Measurements from ENCODE around the gene CRKL. TPM values are rescaled to one million over a fixed set of nuclear protein-coding genes. Genes with fewer than 3 reads are reported as not detected.

Gene CRKL
- total RNA-seq, 1 experiment from 2014 or later: 45.8 TPM

DNA sequence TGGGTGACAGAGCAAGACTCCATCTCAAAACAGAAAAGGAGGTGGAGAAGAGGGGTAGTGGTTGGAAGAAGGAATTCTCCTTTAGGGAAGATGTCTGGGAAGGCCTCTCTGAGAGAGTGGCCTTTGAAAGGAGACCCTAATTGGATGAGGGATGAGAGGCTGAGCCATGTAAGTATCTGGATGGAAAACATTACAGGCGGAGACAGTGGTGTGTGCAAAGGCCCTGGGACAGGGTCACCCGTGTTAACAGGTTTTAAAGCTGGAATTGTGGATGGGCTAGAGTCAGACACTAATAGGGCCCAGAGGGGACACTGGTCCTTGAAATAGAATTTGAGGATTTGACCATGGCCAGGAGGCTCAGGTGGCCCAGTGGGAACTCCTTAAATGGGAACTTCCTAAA is 48.0 kb upstream of the CRKL start:
- Histone ChIP-seq H2AFZ (no peak overlapping the region), H3K27me3 (ENCODE audit: insufficient read depth, low read depth) (no peaks in the 10 kb centered on the region), H3K4me1 (replicated peaks; ENCODE audit: insufficient read depth) (peaks cover 5% of the 10 kb centered on the region; the same call in 1 of the 2 replicates), H3K36me3 (ENCODE audit: low read depth) (no peaks in the 10 kb centered on the region), H4K20me1 (ENCODE audit: insufficient read depth) (no peaks in the 10 kb centered on the region), H3K9me2 (ENCODE audit: insufficient read depth) (no peaks in the 10 kb centered on the region), H3K4me2 (no peak overlapping the region), H3K79me2 (ENCODE audit: low read depth) (no peaks in the 10 kb centered on the region), H3K27ac (no peak overlapping the region), H3K9me3 (ENCODE audit: insufficient read depth, low read depth) (no peaks in the 10 kb centered on the region), H3K4me3 (no peak overlapping the region), H3F3A (ENCODE audit: insufficient read depth, low read depth) (no peaks in the 10 kb centered on the region)
- TF ChIP-seq, protein P1, sequence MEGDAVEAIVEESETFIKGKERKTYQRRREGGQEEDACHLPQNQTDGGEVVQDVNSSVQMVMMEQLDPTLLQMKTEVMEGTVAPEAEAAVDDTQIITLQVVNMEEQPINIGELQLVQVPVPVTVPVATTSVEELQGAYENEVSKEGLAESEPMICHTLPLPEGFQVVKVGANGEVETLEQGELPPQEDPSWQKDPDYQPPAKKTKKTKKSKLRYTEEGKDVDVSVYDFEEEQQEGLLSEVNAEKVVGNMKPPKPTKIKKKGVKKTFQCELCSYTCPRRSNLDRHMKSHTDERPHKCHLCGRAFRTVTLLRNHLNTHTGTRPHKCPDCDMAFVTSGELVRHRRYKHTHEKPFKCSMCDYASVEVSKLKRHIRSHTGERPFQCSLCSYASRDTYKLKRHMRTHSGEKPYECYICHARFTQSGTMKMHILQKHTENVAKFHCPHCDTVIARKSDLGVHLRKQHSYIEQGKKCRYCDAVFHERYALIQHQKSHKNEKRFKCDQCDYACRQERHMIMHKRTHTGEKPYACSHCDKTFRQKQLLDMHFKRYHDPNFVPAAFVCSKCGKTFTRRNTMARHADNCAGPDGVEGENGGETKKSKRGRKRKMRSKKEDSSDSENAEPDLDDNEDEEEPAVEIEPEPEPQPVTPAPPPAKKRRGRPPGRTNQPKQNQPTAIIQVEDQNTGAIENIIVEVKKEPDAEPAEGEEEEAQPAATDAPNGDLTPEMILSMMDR (conservative IDR thresholded peaks at IDR 0.05): no peak
- no peak for TF ChIP-seq EZH2 (IDR thresholded peaks at IDR 0.05; ENCODE audit: low read depth)
- intact Hi-C loops (cut with micrococcal nuclease; ENCODE audit: unreplicated experiment): no loop called here
- DNase-seq: no peak
- POLR2A ChIA-PET (ENCODE audit: unreplicated experiment): no interaction called here
- CTCF ChIA-PET: no interaction called here
- BruUV-seq (replicated peaks): no TSS peak

DNA sequence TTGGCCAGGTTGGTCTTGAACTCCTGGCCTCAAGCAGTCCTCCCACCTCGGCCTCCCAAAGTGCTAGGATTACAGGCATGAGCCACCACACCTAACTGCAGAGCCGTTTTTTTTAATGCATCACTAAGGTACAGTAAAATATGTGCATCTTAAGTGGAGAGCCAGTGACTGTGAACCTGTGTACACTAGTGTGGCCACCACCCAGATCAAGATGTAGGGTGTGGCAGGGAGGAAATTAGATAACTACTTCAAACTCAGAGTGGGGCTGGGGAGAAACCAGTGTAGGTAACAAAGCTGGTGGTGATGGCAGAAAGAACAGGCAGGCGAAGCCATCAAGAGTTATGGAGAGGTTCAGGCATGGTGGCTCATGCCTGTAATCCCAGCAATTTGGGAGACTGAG is 44.0 kb upstream of the CRKL start:
- no peaks in the 10 kb centered on the region for H3K36me3 ChIP-seq (ENCODE audit: low read depth)
- no peaks in the 10 kb centered on the region for H3K4me1 ChIP-seq (replicated peaks; ENCODE audit: insufficient read depth)
- H3K4me3 ChIP-seq: no peak overlapping the region
- no peaks in the 10 kb centered on the region for H4K20me1 ChIP-seq (ENCODE audit: insufficient read depth)
- no peaks in the 10 kb centered on the region for H3K27me3 ChIP-seq (ENCODE audit: insufficient read depth, low read depth)
- H3K9me2 ChIP-seq (ENCODE audit: insufficient read depth): no peaks in the 10 kb centered on the region
- CTCF ChIA-PET: no interaction called here
- H3F3A ChIP-seq (ENCODE audit: insufficient read depth, low read depth): no peaks in the 10 kb centered on the region
- H3K4me2 ChIP-seq: no peak overlapping the region
- POLR2A ChIA-PET (ENCODE audit: unreplicated experiment): no interaction called here
- no peaks in the 10 kb centered on the region for H3K79me2 ChIP-seq (ENCODE audit: low read depth)
- H3K27ac ChIP-seq: no peak overlapping the region
- no peak overlapping the region for H2AFZ ChIP-seq
- no peak for DNase-seq
- no peak for TF ChIP-seq EZH2 (IDR thresholded peaks at IDR 0.05; ENCODE audit: low read depth)
- no TSS peak for BruUV-seq (replicated peaks)
- no peaks in the 10 kb centered on the region for H3K9me3 ChIP-seq (ENCODE audit: insufficient read depth, low read depth)
- intact Hi-C loops (cut with micrococcal nuclease; ENCODE audit: unreplicated experiment): no loop called here

DNA sequence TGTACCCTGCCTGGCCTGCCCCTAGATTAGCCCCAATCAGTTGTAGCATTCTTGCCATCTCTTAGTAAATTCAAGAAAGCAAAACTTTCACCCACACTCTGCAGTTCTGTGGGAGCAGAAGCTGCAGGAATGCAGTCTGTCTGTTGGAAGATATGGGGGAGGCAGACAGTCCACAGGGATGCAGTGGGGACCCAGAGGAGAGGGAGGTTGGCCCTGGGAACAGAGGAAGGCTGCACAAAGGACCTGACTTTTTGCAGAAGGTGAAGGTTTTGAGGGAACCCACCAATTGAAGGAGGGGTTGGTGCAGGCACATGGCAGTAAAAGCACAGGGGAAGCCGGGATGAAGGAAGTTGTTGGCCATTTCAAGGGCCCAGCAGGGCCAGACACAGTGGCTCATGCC is 41.9 kb upstream of the CRKL start:
- no peaks in the 10 kb centered on the region for H3K4me1 ChIP-seq (replicated peaks; ENCODE audit: insufficient read depth)
- H3K36me3 ChIP-seq (ENCODE audit: low read depth): no peaks in the 10 kb centered on the region
- H2AFZ ChIP-seq: no peak overlapping the region
- no peaks in the 10 kb centered on the region for H3K9me2 ChIP-seq (ENCODE audit: insufficient read depth)
- H3K79me2 ChIP-seq (ENCODE audit: low read depth): no peaks in the 10 kb centered on the region
- H4K20me1 ChIP-seq (ENCODE audit: insufficient read depth): no peaks in the 10 kb centered on the region
- intact Hi-C loops (cut with micrococcal nuclease; ENCODE audit: unreplicated experiment): no loop called here
- POLR2A ChIA-PET (ENCODE audit: unreplicated experiment): no interaction called here
- no peak overlapping the region for H3K4me3 ChIP-seq
- no peaks in the 10 kb centered on the region for H3K9me3 ChIP-seq (ENCODE audit: insufficient read depth, low read depth)
- H3K4me2 ChIP-seq: no peak overlapping the region
- no peak for TF ChIP-seq EZH2 (IDR thresholded peaks at IDR 0.05; ENCODE audit: low read depth)
- TF ChIP-seq, protein P1 (conservative IDR thresholded peaks at IDR 0.05): no peak
- CTCF ChIA-PET: no interaction called here
- no peaks in the 10 kb centered on the region for H3K27me3 ChIP-seq (ENCODE audit: insufficient read depth, low read depth)
- no peak overlapping the region for H3K27ac ChIP-seq
- peaks cover 5% of the 10 kb centered on the region; the same call in 1 of the 2 replicates for H3F3A ChIP-seq (ENCODE audit: insufficient read depth, low read depth)
- no TSS peak for BruUV-seq (replicated peaks)
- DNase-seq: no peak

DNA sequence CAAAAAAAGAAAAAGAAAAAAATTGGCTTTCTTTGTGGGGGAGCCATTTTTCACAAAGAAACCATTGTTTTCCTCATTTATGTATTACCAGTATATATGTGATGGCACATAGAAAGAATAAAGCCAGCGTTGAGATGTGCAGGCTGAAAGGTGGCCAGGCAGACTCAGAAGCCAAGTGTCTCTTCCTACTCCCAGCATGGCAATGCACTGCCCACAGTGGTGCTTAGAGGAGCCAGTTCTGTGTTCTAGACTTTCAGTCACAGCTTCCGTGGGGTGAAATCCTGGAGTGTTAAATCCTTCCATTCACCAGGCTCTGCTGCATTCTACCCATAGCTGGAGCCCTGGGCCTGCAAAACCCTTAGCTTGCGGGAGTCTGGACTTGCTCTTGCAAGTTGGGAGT is 39.5 kb upstream of the CRKL start:
- H3K9me2 ChIP-seq (ENCODE audit: insufficient read depth): no peaks in the 10 kb centered on the region
- intact Hi-C loops (cut with micrococcal nuclease; ENCODE audit: unreplicated experiment): no loop called here
- no peaks in the 10 kb centered on the region for H3K79me2 ChIP-seq (ENCODE audit: low read depth)
- TF ChIP-seq, protein P1 (conservative IDR thresholded peaks at IDR 0.05): no peak
- no peak for TF ChIP-seq EZH2 (IDR thresholded peaks at IDR 0.05; ENCODE audit: low read depth)
- H4K20me1 ChIP-seq (ENCODE audit: insufficient read depth): no peaks in the 10 kb centered on the region
- no peaks in the 10 kb centered on the region; the same call in 1 of the 2 replicates for H3K36me3 ChIP-seq (ENCODE audit: low read depth)
- no peak overlapping the region for H3K4me3 ChIP-seq
- DNase-seq: no peak
- POLR2A ChIA-PET (ENCODE audit: unreplicated experiment): interaction anchor here (0.6 kb wide), 1 partner anchor 73 kb away, joined by 3 read pairs; no protein-coding TSS in a partner anchor
- H3K27ac ChIP-seq: no peak overlapping the region
- BruUV-seq (replicated peaks): no TSS peak
- H3F3A ChIP-seq (ENCODE audit: insufficient read depth, low read depth): peaks cover 17% of the 10 kb centered on the region; the same call in 1 of the 2 replicates
- CTCF ChIA-PET: no interaction called here
- no peak overlapping the region for H2AFZ ChIP-seq
- H3K9me3 ChIP-seq (ENCODE audit: insufficient read depth, low read depth): no peaks in the 10 kb centered on the region
- H3K27me3 ChIP-seq (ENCODE audit: insufficient read depth, low read depth): no peaks in the 10 kb centered on the region
- peaks cover 21% of the 10 kb centered on the region for H3K4me1 ChIP-seq (replicated peaks; ENCODE audit: insufficient read depth)
- no peak overlapping the region for H3K4me2 ChIP-seq

Measured in PC-9 (cell line).